ENCODE data around the gene MYO3A.

The MYO3A gene, protein sequence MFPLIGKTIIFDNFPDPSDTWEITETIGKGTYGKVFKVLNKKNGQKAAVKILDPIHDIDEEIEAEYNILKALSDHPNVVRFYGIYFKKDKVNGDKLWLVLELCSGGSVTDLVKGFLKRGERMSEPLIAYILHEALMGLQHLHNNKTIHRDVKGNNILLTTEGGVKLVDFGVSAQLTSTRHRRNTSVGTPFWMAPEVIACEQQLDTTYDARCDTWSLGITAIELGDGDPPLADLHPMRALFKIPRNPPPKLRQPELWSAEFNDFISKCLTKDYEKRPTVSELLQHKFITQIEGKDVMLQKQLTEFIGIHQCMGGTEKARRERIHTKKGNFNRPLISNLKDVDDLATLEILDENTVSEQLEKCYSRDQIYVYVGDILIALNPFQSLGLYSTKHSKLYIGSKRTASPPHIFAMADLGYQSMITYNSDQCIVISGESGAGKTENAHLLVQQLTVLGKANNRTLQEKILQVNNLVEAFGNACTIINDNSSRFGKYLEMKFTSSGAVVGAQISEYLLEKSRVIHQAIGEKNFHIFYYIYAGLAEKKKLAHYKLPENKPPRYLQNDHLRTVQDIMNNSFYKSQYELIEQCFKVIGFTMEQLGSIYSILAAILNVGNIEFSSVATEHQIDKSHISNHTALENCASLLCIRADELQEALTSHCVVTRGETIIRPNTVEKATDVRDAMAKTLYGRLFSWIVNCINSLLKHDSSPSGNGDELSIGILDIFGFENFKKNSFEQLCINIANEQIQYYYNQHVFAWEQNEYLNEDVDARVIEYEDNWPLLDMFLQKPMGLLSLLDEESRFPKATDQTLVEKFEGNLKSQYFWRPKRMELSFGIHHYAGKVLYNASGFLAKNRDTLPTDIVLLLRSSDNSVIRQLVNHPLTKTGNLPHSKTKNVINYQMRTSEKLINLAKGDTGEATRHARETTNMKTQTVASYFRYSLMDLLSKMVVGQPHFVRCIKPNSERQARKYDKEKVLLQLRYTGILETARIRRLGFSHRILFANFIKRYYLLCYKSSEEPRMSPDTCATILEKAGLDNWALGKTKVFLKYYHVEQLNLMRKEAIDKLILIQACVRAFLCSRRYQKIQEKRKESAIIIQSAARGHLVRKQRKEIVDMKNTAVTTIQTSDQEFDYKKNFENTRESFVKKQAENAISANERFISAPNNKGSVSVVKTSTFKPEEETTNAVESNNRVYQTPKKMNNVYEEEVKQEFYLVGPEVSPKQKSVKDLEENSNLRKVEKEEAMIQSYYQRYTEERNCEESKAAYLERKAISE (N-terminal part only)

DNA sequence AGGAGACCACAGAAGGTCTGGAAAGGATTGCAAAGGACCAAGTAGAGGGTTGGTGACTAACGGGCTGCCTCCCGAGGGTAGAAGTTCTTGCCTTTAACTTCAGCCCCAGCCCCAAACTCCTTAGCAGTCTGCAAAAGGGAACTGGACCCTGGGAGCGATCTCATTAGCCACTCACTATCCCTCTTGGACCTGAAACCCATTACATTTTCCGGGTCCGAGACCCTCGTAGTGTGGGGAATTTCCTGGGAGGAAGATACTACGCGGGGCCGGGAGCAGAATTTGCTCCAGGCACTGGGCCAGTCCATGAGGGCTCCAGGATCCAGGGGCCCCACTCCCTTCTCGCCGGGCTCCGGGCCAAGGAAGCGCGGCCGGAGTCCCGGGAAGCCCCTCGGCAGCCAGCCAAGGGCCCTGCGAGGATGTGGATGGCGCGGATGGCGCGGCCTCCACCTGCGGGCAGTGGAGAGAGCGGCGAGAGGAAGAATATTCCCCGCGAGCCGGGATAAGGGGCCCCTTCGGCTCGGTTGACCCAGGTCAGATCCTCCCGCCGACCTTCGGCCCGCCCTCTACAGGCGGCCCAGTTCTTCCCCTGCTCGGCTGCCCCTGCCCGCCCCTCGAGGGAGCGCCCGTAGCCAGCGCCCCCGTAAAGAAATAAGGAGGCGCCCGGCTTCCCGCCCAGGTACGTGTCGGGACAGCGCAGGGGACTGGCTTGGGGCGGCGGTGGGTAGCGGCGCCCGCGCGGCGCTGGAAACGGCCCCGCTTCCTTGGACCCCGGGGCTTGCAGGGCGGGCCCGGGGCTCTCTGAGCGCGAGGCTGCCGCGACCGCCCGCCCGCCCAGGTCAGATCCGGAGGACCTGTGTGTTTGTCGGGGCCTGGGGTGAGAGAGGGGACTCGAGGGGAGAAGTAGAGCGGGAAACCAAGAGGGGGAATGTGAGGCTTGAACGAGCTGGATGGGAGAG lies at the start of gene MYO3A:
Gene MYO3A, plus strand, starts transcription at position 577 of the 956 bp plus-strand sequence. CDS start 17,882 bp downstream, outside the sequence.
- no peak for DNase-seq (ENCODE audit: low read depth)

DNA sequence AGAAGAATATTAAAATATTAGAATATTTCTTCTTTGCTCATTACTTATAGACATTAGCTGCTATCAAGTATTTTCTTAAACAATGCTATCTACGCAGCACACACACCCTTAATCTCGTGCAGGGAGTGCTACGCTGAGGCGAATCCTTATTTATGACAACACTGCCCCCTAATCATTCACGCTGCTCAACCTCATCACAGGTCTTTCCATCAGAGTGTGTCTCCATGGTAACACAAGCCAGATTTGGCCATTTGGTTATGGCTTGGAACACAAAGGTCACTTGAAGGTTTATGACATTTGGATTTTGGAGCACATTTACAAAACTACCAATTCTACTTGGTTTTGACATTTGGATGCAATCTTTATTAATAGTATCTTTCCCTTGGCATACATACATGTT lies 45.4 kb upstream of the MYO3A start:
- DNase-seq (ENCODE audit: low read depth), result no peak

DNA sequence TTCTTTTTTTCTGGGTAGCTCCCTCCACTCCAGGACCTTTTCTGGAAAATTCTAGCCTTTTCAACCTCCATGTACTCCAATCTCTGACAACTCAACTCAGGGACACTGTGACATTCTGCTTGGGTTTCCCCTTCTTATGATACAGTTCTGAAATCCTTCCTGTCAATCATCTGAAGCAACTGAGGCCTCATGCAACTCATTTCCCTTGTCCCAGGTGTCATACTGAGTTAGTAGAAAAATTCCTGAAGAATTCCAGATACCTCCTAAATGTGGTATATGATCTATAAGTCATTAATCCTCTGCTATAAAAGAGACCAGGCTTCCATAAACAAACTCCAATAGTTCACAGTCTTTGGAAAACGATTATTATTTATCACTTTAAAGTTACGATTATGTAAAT lies 43.0 kb upstream of the MYO3A start:
- DNase-seq (ENCODE audit: low read depth), result no peak

DNA sequence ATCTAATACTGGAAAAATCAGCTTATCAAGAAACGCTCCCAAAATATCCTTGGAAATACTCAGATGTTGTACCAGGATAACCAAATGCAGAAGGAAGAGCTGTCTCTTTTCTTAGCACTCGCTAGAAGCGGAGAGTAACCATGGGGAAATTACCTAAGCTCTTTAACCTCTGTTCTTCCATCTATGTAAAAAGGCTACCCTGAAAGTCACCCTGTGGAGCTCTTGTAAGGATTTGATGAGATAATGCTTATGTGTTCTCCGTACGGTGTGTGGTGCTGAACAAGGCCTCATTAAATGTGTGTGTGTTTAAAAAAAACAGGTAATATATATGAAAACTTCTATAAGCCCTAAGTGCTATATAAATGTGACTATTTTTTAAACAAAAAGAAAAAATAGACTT lies 38.2 kb upstream of the MYO3A start:
- DNase-seq (ENCODE audit: low read depth), result no peak

DNA sequence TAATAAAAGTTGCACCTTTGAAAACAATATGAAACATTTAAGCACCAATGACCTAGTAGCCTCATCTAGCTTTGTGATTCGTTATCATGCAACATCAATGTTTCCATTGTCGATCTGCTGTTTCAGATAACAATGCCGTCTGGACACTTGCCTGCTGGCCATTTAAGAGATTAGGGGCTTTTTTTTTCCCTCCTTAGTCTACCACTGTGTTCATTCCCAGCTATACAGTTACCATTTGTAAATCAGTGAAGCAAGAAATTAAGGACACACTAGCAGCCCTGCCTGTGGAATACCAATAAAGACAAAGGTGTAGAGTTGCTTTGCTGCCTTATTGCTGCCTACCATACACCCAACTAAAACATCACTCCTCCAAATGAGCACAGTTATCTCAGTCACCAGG lies 37.6 kb upstream of the MYO3A start:
- DNase-seq (ENCODE audit: low read depth), result no peak

DNA sequence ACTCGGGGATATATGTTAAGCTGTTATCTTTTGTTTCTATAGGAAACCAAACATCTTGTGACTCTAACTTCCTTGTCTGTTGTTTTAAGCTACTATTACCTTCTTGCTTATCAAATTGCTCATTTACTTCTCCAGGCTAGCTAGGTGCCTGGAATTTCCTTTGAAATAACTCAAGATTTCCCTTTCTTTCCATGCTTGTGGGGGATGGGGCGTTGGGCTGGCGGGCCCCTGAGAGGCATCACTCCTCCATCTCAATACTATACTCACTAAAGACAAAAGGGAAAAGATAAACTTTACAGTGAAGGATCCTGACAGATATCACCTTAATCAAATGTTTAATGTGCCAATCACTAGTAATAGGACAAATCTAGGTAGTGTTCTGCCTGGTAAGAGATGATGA lies 34.7 kb upstream of the MYO3A start:
- DNase-seq (ENCODE audit: low read depth), result no peak

DNA sequence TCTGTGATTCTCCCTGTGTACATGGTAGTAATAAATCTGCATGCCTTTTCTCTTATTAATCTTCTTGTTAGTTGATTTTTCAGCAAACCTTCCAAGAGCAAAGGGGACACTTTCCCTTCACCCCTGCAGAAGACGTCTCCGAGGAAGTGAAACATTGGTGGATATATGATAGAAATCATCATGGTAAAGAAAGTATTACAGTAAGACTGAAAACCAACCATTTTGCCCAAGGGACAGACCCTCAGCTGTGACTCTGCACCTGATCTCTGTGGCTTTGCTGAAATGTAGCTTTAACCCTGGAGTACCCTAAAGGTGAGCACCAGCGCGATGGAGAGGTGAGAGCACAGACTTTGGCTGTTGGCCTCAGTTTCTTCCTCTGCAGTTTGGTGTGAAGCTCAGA lies 32.8 kb upstream of the MYO3A start:
- no peak for DNase-seq (ENCODE audit: low read depth)

DNA sequence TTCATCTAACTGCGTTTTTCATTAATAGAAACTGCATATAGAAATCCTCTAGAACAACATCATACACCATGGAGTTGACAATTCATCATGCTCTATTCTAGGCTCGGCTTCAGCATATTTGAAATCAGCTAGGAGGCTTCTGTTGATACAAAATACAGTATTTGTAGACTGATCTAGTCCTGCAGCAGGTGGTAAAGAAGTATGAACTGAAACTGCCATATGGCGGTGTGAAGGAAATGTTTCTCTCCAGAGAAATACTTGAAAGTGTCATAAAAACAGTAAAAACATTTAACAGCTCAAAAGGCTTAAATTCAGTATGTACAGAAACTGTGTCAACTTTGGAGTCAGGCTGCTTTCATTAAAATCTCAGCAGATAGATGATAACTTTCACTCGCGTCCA lies 32.0 kb upstream of the MYO3A start:
- DNase-seq (ENCODE audit: low read depth), result no peak

DNA sequence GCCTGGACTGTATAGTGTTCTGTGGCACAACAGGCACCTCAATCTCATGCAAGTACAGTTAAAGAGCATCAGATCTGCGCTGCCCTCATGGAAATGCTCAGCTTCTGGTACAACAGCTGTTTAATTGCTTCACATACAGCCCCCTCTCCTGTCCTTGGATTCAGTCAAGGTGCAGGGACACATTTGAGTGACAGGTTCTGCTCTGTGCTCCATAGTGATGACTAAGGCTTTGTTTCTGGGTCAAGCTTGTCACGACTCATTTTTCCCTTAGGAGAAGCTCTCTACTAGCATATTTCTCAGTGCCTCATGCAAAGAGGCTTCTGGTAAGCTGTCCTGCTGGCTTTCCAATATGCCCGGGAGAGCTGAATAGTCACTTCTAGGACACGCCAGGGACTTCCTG lies 26.8 kb upstream of the MYO3A start:
- no peak for DNase-seq (ENCODE audit: low read depth)

DNA sequence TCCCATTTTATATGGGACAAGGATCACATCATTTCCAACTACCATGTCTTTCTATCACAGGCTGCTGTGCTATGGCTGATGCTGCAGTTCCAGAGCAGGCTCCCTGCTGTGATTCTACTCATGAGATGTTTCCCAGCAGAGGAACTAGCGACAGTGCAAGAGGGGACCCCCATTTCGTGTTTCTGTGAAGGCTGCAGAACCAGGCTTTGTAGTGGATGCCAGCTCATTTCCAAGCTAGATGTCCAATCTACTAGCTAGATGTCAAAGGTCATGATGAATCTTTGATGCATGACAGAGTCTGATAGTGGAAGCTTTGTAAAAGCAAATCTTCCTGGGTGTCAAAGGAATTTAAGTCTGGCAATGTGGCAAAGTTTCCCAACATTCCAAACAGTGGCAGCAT lies 21.2 kb upstream of the MYO3A start:
- no peak for DNase-seq (ENCODE audit: low read depth)

DNA sequence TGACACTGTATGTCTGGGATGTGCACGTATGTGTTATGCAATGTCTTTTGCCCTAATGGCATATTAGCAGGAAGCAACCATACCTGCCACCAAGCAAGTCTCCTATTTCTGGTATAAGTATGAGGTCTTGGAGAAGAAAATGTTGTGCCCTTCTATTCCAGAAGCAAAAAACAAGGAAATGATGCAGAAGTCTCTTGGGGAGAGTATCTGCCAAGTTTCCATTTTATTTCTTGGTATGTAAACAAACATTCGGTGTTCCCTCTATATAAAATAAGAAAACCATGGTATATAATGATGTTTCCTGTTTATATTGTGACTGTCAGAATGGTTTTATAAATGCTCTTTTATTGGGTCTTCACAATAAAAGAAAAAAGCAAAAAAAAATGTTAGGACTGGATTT lies 19.3 kb upstream of the MYO3A start:
- no peak for DNase-seq (ENCODE audit: low read depth)

DNA sequence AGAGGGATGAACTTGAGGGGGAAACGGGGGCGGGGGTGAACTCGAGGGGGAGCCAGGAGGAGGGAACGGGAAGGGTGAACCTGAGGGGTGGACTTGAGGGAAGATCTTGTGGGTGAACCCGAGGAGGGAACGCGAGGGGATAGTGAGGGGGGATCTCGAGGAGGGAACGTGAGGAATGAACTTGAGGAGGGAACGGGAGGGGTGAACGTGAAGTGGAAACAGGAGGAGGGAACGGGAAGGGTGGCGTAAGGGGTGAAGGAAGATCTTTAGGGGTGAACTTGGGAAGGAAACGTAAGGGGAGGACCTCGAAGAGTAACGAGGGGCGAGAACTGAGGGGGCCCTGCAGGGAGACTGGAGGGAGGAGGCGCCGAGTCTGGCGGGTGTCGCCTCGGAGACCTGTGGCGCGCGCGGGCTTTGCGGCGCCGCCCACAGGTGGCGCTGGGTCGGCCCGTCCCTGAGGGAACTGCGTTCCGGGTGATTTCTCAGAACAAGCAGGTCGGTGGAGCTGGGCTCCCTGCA lies 651 bp downstream of the MYO3A start:
- no peak for DNase-seq (ENCODE audit: low read depth)

DNA sequence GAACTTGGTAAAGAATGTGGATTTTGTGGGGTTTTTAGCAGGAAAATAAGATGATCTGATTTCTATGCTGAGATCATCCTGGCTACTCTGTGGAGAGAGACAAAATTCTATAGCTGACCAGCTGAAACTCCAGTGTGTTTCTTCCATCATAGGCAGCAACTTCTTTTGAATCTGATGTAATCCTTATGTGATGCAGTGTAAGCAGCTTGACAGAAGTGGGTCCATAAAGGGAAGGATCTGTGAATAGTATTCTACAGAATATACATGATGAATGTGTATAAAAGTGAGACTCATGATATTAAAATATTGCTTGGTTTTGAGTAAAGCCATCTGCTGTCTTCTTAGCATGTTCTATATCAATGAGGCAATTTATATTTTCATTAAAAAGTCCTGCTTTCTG lies 4.4 kb downstream of the MYO3A start:
- no peak for DNase-seq (ENCODE audit: low read depth)

DNA sequence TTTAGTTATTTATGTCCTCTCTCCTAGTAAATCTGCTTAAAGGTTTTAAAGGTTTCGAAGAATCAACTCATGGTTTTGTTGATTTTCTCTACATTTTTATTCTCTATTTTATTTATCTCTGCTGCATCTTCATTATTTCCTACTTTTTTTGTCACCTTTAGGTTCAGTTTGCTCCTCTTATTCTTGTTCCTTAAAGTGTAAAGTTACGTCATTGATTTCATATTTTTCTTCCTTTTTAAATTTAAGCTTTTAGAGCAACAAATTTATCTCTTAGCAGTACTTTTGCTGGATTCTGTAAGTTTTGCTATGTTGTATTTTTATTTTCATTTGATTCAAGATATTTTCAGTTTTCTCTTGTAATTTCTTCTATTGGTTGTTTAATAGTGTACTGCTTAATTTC lies 10.7 kb downstream of the MYO3A start:
- DNase-seq (ENCODE audit: low read depth), result no peak

DNA sequence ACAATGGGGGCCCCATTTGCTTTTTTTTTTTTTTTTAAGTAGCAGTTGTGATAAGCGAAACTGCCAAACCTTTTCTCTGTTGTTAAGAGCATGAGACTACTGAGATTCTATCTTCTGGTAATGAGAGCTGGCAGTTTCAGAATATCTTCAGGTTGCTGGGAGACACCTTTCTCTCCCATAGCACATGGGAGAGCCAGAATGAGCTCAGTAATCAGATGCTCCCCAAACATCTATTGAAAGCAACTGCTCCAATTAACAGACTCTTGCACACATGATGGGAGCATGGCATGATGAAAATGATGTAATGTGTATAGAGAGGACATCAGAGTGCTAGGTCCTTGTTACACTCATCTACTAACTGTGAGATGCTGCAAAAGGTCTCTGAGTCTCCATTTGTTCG lies 18.8 kb downstream of the MYO3A start:
- no peak for DNase-seq (ENCODE audit: low read depth)

DNA sequence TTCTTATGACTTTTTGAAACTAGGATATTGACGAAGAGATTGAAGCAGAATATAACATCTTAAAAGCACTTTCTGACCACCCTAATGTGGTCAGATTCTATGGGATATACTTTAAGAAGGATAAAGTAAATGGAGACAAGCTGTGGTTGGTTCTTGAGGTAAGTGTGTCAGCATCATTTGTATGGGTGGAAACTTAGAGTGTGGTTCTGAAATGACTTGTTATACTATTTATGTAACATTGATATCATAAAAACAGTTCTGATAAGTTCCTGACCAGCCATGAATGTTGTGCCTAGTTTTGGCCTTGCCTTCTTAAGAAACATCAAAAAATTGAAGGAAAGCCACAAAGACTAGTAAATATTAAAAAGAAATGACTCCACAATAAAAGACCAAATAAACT lies 20.8 kb downstream of the MYO3A start:
- DNase-seq (ENCODE audit: low read depth), result no peak

DNA sequence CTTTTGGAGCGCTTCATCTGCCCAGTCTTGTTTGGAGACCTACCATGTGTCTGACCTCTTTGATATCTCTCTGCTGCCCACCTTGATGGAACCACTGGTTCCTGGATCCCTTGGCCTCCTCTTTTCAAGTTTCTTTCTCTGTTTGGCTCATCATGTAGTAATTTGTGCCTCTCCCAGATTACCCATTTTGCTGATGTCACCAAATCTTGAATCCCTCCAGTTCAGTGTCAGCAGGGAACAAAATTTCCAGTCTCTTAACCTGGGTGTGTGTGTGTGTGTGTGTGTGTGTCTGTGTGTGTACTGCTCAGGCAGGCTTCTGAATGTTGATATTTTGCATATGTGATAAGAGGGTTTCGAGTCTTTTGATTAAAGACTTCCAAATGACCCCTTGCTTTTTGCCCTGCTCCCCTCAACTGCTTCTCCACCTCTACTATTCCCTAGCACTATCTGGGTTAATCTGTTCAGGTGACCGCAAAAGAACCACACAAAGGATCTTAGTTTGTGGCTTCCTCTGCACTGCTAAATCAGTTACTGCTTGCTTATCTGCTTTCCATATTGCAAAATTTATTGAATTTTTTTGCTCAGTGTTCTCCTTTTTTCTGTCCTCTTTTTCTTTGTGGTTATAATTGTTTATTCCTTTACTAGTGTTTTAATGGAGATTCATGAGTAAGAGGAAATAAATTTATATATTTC lies 25.7 kb downstream of the MYO3A start:
- DNase-seq (ENCODE audit: low read depth), result no peak

DNA sequence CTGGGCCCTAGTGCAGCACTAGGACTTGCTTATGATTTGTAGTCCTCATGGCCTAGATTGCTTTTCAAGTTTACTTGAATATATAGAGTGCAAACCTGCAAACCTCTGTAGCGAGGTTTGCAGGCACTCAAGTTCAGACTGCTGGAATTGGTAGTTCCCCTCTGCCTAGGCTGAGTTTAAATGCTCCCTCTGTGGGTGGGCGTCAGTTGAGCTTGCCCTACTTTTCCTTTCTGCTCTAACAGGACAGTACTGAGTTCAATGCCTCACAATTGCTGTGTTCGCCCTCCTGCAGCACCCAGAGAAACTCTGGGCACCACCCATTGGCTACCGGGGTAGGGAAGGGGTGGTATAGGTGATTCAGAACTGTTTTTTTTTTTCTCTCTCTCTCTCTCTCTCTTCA lies 31.6 kb downstream of the MYO3A start:
- DNase-seq (ENCODE audit: low read depth), result no peak

DNA sequence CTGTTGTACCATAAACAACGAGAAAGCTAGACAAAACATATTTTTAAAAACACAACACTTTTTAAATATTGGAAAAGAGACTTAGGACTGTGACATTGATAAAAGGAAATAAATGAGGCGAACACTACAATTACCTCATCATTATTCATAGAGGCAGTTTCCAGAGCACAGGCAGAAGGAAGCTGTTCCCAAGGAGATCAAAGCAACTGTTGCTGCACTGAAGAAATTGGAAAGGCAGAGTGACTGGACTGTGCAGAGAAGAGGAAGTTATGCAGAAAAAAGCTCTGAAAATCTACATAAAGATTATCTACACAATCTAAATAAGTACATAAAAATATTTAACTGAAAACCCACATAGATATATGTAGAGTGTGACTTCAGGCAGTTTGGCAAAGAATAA lies 32.8 kb downstream of the MYO3A start:
- no peak for DNase-seq (ENCODE audit: low read depth)

DNA sequence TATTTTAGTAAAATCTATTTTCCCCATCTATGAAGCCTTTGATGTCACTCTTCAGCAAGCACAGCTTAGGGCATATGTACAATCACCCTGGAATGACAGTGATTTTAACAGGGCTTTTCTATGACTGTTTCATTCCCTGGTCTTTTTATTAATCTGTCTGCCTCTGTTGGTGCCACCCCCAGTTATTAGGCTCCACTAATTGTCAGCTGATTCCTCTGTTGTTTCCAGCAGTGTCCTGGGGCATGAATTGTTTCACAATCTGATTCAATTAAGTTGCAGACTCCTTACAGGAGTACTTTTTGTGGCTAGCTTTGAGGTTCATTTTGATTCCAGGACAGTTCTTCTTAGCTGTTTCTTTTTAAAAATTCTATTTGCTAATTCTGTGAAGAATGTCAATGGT lies 38.6 kb downstream of the MYO3A start:
- no peak for DNase-seq (ENCODE audit: low read depth)

All from HS-27A (cell line).